ENCODE measurements around the gene RAD51B. TPM values are rescaled to one million over a fixed set of nuclear protein-coding genes. Genes with fewer than 3 reads are reported as not detected.

RAD51B gene
- total and polyA plus RNA-seq, 2 of the 13 experiments (the other 11 are each of a cell fraction or from before 2014, with no cell fraction given): 7.0 to 9.5 TPM

DNA sequence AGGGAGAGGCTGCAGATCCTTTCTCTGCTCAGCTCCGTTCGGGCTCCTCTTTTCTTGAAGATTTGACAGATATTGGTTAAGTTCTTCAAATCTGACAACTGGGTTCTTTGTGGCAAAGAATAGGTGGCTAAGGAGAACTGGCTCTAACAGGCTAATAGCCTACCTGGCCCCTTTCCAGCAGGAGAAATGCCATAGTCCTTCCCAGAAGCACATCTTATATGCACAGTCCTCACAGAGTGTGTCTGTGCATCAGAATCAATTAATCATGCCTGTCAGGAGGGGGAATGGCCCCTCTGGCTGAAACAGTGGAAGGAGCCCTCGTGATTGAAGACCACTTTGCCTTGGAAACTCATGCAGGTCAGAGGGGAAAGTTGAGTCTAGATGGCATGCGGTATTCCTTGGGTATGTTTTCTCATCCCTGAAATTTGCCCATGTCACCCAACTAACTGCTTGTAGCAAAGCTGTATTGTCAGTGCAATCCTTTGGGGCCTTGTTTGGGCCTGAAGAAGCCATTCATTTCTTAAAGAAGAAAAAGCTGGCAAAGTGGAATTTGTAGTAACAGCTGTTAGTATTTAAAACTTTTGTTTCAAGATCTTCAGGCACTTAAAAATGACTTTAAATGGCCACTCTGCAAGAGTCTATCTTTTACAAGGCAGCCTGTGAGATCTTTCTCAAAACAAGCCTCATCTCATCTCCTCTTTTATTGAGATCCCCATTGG, 721.8 kb downstream of the RAD51B start:
- no peak for FAIRE-seq
- intact Hi-C loops (cut with micrococcal nuclease; ENCODE audit: unreplicated experiment): no loop called here
- Histone ChIP-seq H3K36me3 (replicated peaks in 1 of 2; ENCODE audit: control insufficient read depth in 1 of 2, insufficient read depth in 2 of 2, low read length in 2 of 2) (no peaks in the 10 kb centered on the region), H3K27ac (ENCODE audit: extremely low read length, insufficient read depth, low read length) (no peak overlapping the region), H3K79me2 (ENCODE audit: insufficient read depth, low read length) (no peaks in the 10 kb centered on the region), H3K9me3 (ENCODE audit: low read length) (no peaks in the 10 kb centered on the region), H3K27me3 (ENCODE audit: control insufficient read depth in 1 of 2, insufficient read depth in 2 of 2, low read length in 2 of 2) (no peaks in the 10 kb centered on the region), H3K4me1 (ENCODE audit: insufficient read depth, low read length) (peaks cover 15% of the 10 kb centered on the region), H4K20me1 (ENCODE audit: insufficient read depth, low read length) (no peaks in the 10 kb centered on the region), H3K4me3 (replicated peaks in 1 of 3; ENCODE audit: insufficient read depth in 1 of 3, low read depth in 2 of 3, low read length in 3 of 3) (no peak overlapping the region), H3K4me2 (ENCODE audit: low read depth, low read length) (no peak overlapping the region), H2AFZ (ENCODE audit: low read length) (no peak overlapping the region), H3K9ac (ENCODE audit: insufficient read depth, low read depth, low read length) (no peak overlapping the region)
- DNase-seq (ENCODE audit: low spot score): no peak
- CTCF ChIA-PET (ENCODE audit: low intra/inter-chr PET ratio, low total read pairs): no interaction called here
- in situ Hi-C loops (cut with HindIII; ENCODE audit: extremely low pct_ligation_motif_present, low pct_unique_long_range_greater_than_20kb): no loop called here
- ATAC-seq: no peak
- BruUV-seq (replicated peaks): no TSS peak
- whole genome bisulfite sequencing (ENCODE audit: low lambda C conversion rate): 85% methylated on average over 4 of the region's 4 CpGs
- POLR2A ChIA-PET: no interaction called here
- TF ChIP-seq, protein P1, sequence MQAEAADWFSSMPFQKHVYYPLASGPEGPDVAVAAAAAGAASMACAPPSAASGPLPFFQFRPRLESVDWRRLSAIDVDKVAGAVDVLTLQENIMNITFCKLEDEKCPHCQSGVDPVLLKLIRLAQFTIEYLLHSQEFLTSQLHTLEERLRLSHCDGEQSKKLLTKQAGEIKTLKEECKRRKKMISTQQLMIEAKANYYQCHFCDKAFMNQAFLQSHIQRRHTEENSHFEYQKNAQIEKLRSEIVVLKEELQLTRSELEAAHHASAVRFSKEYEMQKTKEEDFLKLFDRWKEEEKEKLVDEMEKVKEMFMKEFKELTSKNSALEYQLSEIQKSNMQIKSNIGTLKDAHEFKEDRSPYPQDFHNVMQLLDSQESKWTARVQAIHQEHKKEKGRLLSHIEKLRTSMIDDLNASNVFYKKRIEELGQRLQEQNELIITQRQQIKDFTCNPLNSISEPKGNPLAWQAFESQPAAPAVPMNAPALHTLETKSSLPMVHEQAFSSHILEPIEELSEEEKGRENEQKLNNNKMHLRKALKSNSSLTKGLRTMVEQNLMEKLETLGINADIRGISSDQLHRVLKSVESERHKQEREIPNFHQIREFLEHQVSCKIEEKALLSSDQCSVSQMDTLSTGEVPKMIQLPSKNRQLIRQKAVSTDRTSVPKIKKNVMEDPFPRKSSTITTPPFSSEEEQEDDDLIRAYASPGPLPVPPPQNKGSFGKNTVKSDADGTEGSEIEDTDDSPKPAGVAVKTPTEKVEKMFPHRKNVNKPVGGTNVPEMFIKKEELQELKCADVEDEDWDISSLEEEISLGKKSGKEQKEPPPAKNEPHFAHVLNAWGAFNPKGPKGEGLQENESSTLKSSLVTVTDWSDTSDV (CRISPR knock-in tag; IDR thresholded peaks at IDR 0.05): no peak
- no peak for TF ChIP-seq REL (CRISPR knock-in tag; conservative IDR thresholded peaks at IDR 0.05)
- TF ChIP-seq, protein P2, sequence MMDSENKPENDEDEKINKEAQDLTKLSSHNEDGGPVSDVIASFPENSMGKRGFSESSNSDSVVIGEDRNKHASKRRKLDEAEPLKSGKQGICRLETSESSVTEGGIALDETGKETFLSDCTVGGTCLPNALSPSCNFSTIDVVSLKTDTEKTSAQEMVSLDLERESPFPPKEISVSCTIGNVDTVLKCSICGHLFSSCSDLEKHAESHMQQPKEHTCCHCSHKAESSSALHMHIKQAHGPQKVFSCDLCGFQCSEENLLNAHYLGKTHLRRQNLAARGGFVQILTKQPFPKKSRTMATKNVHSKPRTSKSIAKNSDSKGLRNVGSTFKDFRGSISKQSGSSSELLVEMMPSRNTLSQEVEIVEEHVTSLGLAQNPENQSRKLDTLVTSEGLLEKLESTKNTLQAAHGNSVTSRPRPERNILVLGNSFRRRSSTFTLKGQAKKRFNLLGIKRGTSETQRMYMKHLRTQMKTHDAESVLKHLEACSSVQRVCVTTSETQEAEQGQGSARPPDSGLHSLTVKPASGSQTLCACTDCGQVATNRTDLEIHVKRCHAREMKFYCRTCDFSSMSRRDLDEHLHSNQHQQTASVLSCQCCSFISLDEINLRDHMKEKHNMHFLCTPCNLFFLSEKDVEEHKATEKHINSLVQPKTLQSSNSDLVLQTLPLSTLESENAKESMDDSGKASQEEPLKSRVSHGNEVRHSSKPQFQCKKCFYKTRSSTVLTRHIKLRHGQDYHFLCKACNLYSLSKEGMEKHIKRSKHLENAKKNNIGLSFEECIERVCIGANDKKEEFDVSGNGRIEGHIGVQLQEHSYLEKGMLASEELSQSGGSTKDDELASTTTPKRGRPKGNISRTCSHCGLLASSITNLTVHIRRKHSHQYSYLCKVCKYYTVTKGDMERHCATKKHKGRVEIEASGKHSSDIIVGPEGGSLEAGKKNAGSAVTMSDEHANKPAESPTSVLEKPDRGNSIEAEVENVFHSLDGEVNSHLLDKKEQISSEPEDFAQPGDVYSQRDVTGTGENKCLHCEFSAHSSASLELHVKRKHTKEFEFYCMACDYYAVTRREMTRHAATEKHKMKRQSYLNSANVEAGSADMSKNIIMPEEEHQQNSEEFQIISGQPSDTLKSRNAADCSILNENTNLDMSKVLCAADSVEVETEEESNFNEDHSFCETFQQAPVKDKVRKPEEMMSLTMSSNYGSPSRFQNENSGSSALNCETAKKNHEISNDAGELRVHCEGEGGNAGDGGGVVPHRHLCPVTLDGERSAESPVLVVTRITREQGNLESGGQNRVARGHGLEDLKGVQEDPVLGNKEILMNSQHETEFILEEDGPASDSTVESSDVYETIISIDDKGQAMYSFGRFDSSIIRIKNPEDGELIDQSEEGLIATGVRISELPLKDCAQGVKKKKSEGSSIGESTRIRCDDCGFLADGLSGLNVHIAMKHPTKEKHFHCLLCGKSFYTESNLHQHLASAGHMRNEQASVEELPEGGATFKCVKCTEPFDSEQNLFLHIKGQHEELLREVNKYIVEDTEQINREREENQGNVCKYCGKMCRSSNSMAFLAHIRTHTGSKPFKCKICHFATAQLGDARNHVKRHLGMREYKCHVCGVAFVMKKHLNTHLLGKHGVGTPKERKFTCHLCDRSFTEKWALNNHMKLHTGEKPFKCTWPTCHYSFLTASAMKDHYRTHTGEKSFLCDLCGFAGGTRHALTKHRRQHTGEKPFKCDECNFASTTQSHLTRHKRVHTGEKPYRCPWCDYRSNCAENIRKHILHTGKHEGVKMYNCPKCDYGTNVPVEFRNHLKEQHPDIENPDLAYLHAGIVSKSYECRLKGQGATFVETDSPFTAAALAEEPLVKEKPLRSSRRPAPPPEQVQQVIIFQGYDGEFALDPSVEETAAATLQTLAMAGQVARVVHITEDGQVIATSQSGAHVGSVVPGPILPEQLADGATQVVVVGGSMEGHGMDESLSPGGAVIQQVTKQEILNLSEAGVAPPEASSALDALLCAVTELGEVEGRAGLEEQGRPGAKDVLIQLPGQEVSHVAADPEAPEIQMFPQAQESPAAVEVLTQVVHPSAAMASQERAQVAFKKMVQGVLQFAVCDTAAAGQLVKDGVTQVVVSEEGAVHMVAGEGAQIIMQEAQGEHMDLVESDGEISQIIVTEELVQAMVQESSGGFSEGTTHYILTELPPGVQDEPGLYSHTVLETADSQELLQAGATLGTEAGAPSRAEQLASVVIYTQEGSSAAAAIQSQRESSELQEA (CRISPR knock-in tag; IDR thresholded peaks at IDR 0.05; ENCODE audit: not compliant biosample characterization): no peak
- TF ChIP-seq, protein P3, sequence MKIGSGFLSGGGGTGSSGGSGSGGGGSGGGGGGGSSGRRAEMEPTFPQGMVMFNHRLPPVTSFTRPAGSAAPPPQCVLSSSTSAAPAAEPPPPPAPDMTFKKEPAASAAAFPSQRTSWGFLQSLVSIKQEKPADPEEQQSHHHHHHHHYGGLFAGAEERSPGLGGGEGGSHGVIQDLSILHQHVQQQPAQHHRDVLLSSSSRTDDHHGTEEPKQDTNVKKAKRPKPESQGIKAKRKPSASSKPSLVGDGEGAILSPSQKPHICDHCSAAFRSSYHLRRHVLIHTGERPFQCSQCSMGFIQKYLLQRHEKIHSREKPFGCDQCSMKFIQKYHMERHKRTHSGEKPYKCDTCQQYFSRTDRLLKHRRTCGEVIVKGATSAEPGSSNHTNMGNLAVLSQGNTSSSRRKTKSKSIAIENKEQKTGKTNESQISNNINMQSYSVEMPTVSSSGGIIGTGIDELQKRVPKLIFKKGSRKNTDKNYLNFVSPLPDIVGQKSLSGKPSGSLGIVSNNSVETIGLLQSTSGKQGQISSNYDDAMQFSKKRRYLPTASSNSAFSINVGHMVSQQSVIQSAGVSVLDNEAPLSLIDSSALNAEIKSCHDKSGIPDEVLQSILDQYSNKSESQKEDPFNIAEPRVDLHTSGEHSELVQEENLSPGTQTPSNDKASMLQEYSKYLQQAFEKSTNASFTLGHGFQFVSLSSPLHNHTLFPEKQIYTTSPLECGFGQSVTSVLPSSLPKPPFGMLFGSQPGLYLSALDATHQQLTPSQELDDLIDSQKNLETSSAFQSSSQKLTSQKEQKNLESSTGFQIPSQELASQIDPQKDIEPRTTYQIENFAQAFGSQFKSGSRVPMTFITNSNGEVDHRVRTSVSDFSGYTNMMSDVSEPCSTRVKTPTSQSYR (CRISPR knock-in tag; IDR thresholded peaks at IDR 0.05; ENCODE audit: borderline replicate concordance): no peak
- TF ChIP-seq ZNF263 (CRISPR knock-in tag; IDR thresholded peaks at IDR 0.05): no peak
- TF ChIP-seq, protein P4, sequence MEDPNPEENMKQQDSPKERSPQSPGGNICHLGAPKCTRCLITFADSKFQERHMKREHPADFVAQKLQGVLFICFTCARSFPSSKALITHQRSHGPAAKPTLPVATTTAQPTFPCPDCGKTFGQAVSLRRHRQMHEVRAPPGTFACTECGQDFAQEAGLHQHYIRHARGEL (CRISPR knock-in tag; IDR thresholded peaks at IDR 0.05): no peak
- TF ChIP-seq CHCHD3 (CRISPR knock-in tag; IDR thresholded peaks at IDR 0.05): no peak
- TF ChIP-seq CCAR2 (optimal IDR thresholded peaks at IDR 0.05; ENCODE audit: low read depth, low read length): no peak
- TF ChIP-seq SMAD1 (CRISPR knock-in tag; IDR thresholded peaks at IDR 0.05; ENCODE audit: borderline replicate concordance, low read depth): no peak

Measured in HepG2 (cell line).